ENCODE results near the gene THPO.
A peak's percentile ranks its signal among the peaks of the same experiment; 100 is the strongest.

THPO gene

DNA sequence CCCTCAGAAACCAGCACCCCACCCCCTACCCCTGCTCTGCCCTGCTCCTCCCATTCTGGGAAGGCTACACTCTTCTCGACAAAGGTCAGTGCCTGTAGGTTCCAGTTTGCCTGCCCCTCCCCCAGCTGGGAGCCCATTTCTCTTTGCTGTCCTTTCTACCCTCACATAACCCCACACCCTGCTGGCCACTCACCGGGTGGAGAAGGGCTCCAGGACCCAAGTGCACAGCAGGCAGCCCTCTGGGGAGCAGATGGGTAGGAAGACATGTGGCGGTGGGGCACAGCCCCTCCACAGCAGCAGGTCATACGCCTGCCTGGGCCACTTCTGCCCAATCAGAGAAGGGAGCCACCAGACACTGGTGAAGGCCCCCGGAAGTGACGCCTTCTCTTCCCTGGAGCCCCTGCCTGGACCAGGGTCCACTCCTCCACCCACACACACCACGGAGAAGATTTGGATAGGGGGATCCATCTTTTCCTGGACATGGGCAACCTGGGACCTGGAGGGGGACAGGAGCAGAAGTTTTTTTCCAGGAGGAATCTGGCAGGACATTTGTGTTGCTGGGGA, at the start of gene THPO:
THPO (minus strand) TSS at position 326 of the 564 bp plus-strand sequence. CDS start 1,948 bp downstream, outside the sequence.
- no peak for DNase-seq (ENCODE audit: low read depth in 2 of 2, low spot score in 1 of 2)

DNA sequence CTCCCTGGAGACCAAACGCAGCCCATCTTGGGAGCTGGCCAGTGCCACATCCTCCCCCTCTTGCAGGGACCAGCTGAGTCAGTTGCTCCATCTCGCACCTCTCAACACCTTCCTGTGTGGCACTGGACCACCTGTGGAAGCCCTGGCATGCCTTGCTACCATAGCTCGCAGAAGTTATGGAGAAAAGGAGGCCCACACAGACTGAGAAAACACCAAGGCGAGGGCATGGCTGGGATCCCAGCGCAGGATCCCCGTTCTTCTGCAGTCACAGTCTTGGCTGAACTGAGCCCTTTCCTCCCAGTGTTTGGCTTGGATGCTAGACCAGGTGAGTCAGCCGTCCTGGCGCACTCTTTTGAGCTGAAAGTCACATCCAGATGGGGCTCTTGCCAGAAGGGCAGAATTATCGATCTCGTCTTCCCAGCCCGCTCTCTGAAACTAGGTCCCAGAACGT, 48.7 kb upstream of the THPO start:
- no peak for DNase-seq (ENCODE audit: low read depth in 2 of 2, low spot score in 1 of 2)

- no peak for DNase-seq (ENCODE audit: low read depth in 2 of 2, low spot score in 1 of 2)
These were observed 45.6 kb upstream of the THPO start for GRCh38 chr3:184423561-184423960.

- no peak for DNase-seq (ENCODE audit: low read depth in 2 of 2, low spot score in 1 of 2)
These were observed 41.2 kb upstream of the THPO start for GRCh38 chr3:184419171-184419570.

GRCh38 chr3:184417619-184418327, 39.8 kb upstream of the THPO start:
- peak; percentile 33 to 36 for DNase-seq (ENCODE audit: low read depth in 2 of 2, low spot score in 1 of 2)

- no peak for DNase-seq (ENCODE audit: low read depth in 2 of 2, low spot score in 1 of 2)
These were observed 37.1 kb upstream of the THPO start for GRCh38 chr3:184415203-184415490.

- DNase-seq (ENCODE audit: low read depth in 2 of 2, low spot score in 1 of 2), result no peak
These were observed 36.6 kb upstream of the THPO start for GRCh38 chr3:184414418-184415202.

DNA sequence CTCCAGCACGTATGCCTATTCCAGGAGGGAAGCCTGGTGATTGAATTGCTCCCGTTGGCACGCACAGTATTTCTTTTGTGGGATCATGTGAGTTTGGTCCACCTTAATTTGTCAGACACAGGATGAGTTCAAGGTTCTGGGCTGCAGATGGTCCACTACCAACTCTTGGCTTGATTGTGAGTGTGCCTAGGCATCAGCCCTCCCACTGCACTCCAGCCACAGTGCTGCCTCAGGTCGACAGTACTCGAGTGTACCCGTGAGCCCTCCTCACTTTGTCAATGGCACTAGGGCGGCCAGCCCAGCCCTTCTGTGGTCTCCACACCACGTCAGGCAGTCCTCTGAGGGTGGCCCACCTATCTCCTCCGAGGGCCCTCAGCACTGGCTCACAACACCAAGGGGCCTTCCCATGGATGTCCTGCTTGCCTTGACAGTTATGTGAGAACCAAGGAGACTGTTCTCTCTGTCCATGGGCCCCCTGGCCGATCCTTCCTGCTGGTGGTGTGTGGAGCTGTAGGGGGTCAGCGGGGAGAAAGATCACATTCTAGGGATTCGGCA, 32.0 kb upstream of the THPO start:
- DNase-seq (ENCODE audit: low read depth in 2 of 2, low spot score in 1 of 2), result no peak

- DNase-seq (ENCODE audit: low read depth in 2 of 2, low spot score in 1 of 2), result no peak
These were observed 31.4 kb upstream of the THPO start for GRCh38 chr3:184409331-184409926.

GRCh38 chr3:184405075-184406030, 27.3 kb upstream of the THPO start:
- no peak for DNase-seq (ENCODE audit: low read depth in 2 of 2, low spot score in 1 of 2)

DNA sequence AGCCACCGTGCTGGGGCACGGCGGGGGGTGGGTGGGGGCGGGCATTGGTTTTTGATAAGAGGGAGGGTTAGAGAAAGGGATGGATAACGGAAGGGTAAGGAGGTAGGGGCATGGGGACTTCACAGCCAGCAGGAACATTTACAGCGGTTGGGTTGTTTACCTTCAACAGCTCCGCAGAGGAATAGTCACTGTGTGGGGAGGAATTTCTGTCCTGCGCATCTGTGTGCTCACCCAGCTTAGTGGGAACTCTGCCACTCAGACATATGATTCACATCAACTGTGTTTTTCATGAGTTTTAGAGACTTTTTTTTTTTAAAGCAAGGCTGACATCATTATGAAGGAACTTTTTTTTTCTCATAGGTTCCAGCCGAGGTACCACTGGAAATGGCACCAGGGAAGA, 21.4 kb upstream of the THPO start:
- no peak for DNase-seq (ENCODE audit: low read depth in 2 of 2, low spot score in 1 of 2)

GRCh38 chr3:184395320-184395660, 17.3 kb upstream of the THPO start:
- DNase-seq (ENCODE audit: low read depth in 2 of 2, low spot score in 1 of 2), result no peak

DNA sequence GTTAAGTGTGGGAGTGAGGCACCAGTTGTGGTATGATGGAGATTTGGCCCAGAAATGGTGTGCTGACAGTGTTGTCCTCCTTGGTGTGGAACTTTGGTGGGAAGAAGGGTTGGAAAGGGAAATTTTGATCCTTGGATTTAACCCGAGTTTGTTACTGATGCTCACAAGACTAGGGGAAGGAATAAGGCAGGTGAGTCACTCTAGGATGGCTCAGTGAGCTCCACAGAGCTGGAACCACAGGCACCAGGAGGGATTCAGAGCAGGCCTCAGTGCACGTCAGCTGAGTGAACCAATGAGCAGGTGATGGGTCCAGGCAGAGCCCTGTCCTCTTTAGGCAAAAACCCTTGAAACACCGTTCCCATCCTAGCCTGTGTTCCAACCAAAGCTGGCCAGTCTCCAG, 13.3 kb upstream of the THPO start:
- DNase-seq (ENCODE audit: low read depth in 2 of 2, low spot score in 1 of 2), result no peak

- DNase-seq (ENCODE audit: low read depth in 2 of 2, low spot score in 1 of 2), result no peak
These were observed 12.0 kb upstream of the THPO start for GRCh38 chr3:184389935-184390528.

- DNase-seq (ENCODE audit: low read depth in 2 of 2, low spot score in 1 of 2), result no peak
These were observed 11.4 kb upstream of the THPO start for GRCh38 chr3:184389384-184389783.

- DNase-seq (ENCODE audit: low read depth in 2 of 2, low spot score in 1 of 2), result no peak
These were observed 10.9 kb upstream of the THPO start for GRCh38 chr3:184388936-184389230.

- DNase-seq (ENCODE audit: low read depth in 2 of 2, low spot score in 1 of 2), result no peak
These were observed 10.3 kb upstream of the THPO start for GRCh38 chr3:184388164-184388935.

GRCh38 chr3:184387174-184387714, 9.2 kb upstream of the THPO start:
- no peak for DNase-seq (ENCODE audit: low read depth in 2 of 2, low spot score in 1 of 2)

DNA sequence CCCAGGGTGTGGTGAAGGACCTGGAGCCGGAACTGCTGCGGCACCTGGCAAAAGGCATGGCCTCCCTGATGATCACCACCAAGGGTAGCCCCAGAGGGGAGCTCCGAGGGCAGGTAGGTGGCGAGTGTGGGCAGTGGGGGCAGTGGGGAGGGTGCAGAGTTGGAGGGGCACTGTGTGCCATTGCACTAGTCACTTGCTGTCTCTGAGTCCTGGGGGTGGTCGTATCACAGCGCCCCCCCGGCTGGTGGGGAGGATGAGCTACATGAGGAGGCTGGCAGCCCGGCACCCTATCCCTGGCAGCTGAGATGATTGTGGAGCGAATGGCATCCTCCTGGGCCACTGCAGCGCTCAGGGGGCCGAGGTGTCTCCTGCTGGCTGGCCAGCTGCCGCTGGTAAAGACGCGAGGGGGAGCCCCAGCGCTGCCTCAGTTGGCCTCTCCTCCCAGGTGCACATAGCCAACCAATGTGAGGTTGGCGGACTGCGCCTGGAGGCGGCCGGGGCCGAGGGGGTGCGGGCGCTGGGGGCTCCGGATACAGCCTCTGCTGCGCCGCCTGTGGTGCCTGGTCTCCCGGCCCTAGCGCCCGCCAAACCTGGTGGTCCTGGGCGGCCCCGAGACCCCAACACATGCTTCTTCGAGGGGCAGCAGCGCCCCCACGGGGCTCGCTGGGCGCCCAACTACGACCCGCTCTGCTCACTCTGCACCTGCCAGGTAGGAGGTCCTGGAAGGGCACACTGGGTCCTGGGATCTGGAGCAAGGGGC, 8.2 kb upstream of the THPO start:
- no peak for DNase-seq (ENCODE audit: low read depth in 2 of 2, low spot score in 1 of 2)

Data from stimulated activated CD8-positive, alpha-beta memory T cell treated with anti-CD3 and anti-CD28 coated beads, Interleukin-4, amount 100 ng/mL, for 4 hours (primary cell).